Esophagus squamous epithelium (tissue), 4 donors: ENCODE measurements around the gene LURAP1L.

ENCODE experiments used
- CTCF ChIP-seq, 6 experiments: fragments of 450-650 bp in 4 of 6; fragments of 200-600 bp in 2 of 6; sonication (generic) in 2 of 6; IDR thresholded peaks; one replicate each; pipeline ENCODE4 v1.5.1; 2016 to 2019; ENCODE audit warnings: antibody characterized with exemption in 6 of 6, mild to moderate bottlenecking in 4 of 6, moderate library complexity in 4 of 6
- POLR2A ChIP-seq, 4 donors: fragments of 450-650 bp; IDR thresholded peaks; one replicate each; pipeline ENCODE4 v1.6.1; 2017; ENCODE audit warnings: antibody characterized with exemption in 4 of 4, mild to moderate bottlenecking in 4 of 4, moderate library complexity in 3 of 4

GRCh38 chr9:12862611-12863410 is 88.0 kb downstream of the LURAP1L start:
- TF ChIP-seq CTCF (IDR thresholded peaks at IDR 0.05) = no peak
- TF ChIP-seq POLR2A (IDR thresholded peaks at IDR 0.05) = no peak
